Progenitor cell of endocrine pancreas (in vitro differentiated cells): ENCODE data around the gene SLFN5. TPM values are rescaled to one million over a fixed set of nuclear protein-coding genes. Genes with fewer than 3 reads are reported as not detected.

Experiments used
- DNase-seq: peaks from one replicate; pipeline ENCODE4 v3.0.0; 2021; ENCODE audit warnings: low spot score; ENCODE audit not compliant: unreplicated experiment
- H3K27ac Mint-ChIP-seq: 2 replicates; pipeline ENCODE4 v1.8.0; 2021; ENCODE audit warnings: mild to moderate bottlenecking, moderate library complexity, mixed read lengths
- H3K27me3 Mint-ChIP-seq: 2 replicates; pipeline ENCODE4 v1.8.0; 2021; ENCODE audit warnings: mixed read lengths
- H3K36me3 Mint-ChIP-seq: 2 replicates; pipeline ENCODE4 v1.8.0; 2022; ENCODE audit warnings: mixed read lengths; ENCODE audit not compliant: insufficient read depth
- H3K4me1 Mint-ChIP-seq: 2 replicates; pipeline ENCODE4 v1.8.0; 2021; ENCODE audit warnings: low read depth, mixed read lengths
- H3K4me3 Mint-ChIP-seq: 2 replicates; pipeline ENCODE4 v1.8.0; 2021; ENCODE audit warnings: low read depth, mild to moderate bottlenecking, moderate library complexity, mixed read lengths
- H3K9me3 Mint-ChIP-seq: 2 replicates; pipeline ENCODE4 v1.8.0; 2021; ENCODE audit warnings: low read depth, mixed read lengths
- CTCF ChIP-seq: fragments of 200-600 bp; sonication (generic); IDR thresholded peaks from one replicate; pipeline ENCODE4 v1.5.0; 2021; ENCODE audit warnings: antibody characterized with exemption, mild to moderate bottlenecking; ENCODE audit not compliant: unreplicated experiment
- total RNA-seq: library from RNA; stranded (reverse); gene quantifications from 2 replicates; pipeline ENCODE4 v1.2.1, GENCODE V29; 2021

SLFN5 gene
- total RNA-seq, 1 donor from 2014 or later, result 13.1 TPM

- no peaks in the 10 kb centered on the region for H3K9me3 Mint-ChIP-seq
- H3K27ac Mint-ChIP-seq, result no peak overlapping the region
- H3K4me1 Mint-ChIP-seq, result no peaks in the 10 kb centered on the region
- no peak overlapping the region for H3K4me3 Mint-ChIP-seq
- no peak for DNase-seq
- H3K27me3 Mint-ChIP-seq, result peaks cover 40% of the 10 kb centered on the region
- no peaks in the 10 kb centered on the region for H3K36me3 Mint-ChIP-seq
- no peak for TF ChIP-seq CTCF
These were observed 29.4 kb upstream of the SLFN5 start for GRCh38 chr17:35213412-35213940.

GRCh38 chr17:35214192-35214591 lies 28.7 kb upstream of the SLFN5 start:
- no peak overlapping the region for H3K4me3 Mint-ChIP-seq
- H3K27me3 Mint-ChIP-seq, result peaks cover 37% of the 10 kb centered on the region
- H3K9me3 Mint-ChIP-seq, result no peaks in the 10 kb centered on the region
- H3K4me1 Mint-ChIP-seq, result no peaks in the 10 kb centered on the region
- no peak for TF ChIP-seq CTCF
- no peaks in the 10 kb centered on the region for H3K36me3 Mint-ChIP-seq
- H3K27ac Mint-ChIP-seq, result no peak overlapping the region
- no peak for DNase-seq

- DNase-seq, result no peak
- H3K36me3 Mint-ChIP-seq, result no peaks in the 10 kb centered on the region
- H3K27me3 Mint-ChIP-seq, result peaks cover 34% of the 10 kb centered on the region
- H3K27ac Mint-ChIP-seq, result no peak overlapping the region
- no peak overlapping the region for H3K4me3 Mint-ChIP-seq
- H3K9me3 Mint-ChIP-seq, result no peaks in the 10 kb centered on the region
- TF ChIP-seq CTCF, result no peak
- no peaks in the 10 kb centered on the region for H3K4me1 Mint-ChIP-seq
These were observed 28.1 kb upstream of the SLFN5 start for GRCh38 chr17:35214631-35215273.

GRCh38 chr17:35217107-35217506 lies 25.8 kb upstream of the SLFN5 start:
- Mint-ChIP-seq H3K4me3 (no peak overlapping the region), H3K9me3 (no peaks in the 10 kb centered on the region), H3K36me3 (no peaks in the 10 kb centered on the region), H3K27ac (no peak overlapping the region), H3K4me1 (no peaks in the 10 kb centered on the region), H3K27me3 (peaks cover 23% of the 10 kb centered on the region)
- DNase-seq, result no peak
- TF ChIP-seq CTCF, result no peak

GRCh38 chr17:35218915-35219314 lies 24.0 kb upstream of the SLFN5 start:
- no peak overlapping the region for H3K4me3 Mint-ChIP-seq
- H3K27ac Mint-ChIP-seq, result no peak overlapping the region
- no peaks in the 10 kb centered on the region for H3K36me3 Mint-ChIP-seq
- no peaks in the 10 kb centered on the region for H3K4me1 Mint-ChIP-seq
- DNase-seq, result no peak
- TF ChIP-seq CTCF, result no peak
- H3K27me3 Mint-ChIP-seq, result peaks cover 15% of the 10 kb centered on the region
- H3K9me3 Mint-ChIP-seq, result no peaks in the 10 kb centered on the region
